ENCODE results near the gene BMPR1A. TPM values are rescaled to one million over a fixed set of nuclear protein-coding genes. Genes with fewer than 3 reads are reported as not detected.

BMPR1A gene
- polyA plus RNA-seq, 1 donor (not counting 4 experiments of a cell fraction or from before 2014, with no cell fraction given): 22.2 TPM

- Histone ChIP-seq H3K9me1 (ENCODE audit: control insufficient read depth, extremely low read depth, insufficient read depth, low read length) (no peaks in the 10 kb centered on the region), H3K36me3 (ENCODE audit: control insufficient read depth in 2 of 2, extremely low read depth in 1 of 2, insufficient read depth in 2 of 2, low read length in 2 of 2) (peaks cover 0 to 5% of the 10 kb centered on the region in 2 experiments), H3K79me2 (ENCODE audit: control insufficient read depth, insufficient read depth, low read length) (no peaks in the 10 kb centered on the region), H3K4me3 (ENCODE audit: control insufficient read depth in 2 of 3, extremely low read depth in 1 of 3, insufficient read depth in 2 of 3, low read depth in 1 of 3, low read length in 3 of 3) (no peak overlapping the region), H3K4me1 (ENCODE audit: control insufficient read depth, extremely low read depth, insufficient read depth, low read length) (no peaks in the 10 kb centered on the region), H4K20me1 (ENCODE audit: control insufficient read depth, extremely low read depth, insufficient read depth, low read length) (no peaks in the 10 kb centered on the region), H3K4me2 (ENCODE audit: control insufficient read depth, extremely low read depth, insufficient read depth, low read depth, low read length) (no peak overlapping the region), H3K27me3 (ENCODE audit: control insufficient read depth, extremely low read depth, insufficient read depth, low read length) (no peaks in the 10 kb centered on the region), H3K27ac (ENCODE audit: control insufficient read depth, insufficient read depth, low read length) (no peak overlapping the region), H3K9me3 (ENCODE audit: control insufficient read depth, low read depth, low read length) (no peaks in the 10 kb centered on the region), H3K9ac (ENCODE audit: control insufficient read depth, extremely low read depth, insufficient read depth, low read length) (no peak overlapping the region), H2AFZ (ENCODE audit: control insufficient read depth, low read length) (no peak overlapping the region)
- DNase-seq (ENCODE audit: low read depth, low spot score): no peak
- no peak for TF ChIP-seq CTCF (optimal IDR thresholded peaks at IDR 0.05 in 1 of 3, IDR thresholded peaks at IDR 0.05 in 1 of 3, conservative IDR thresholded peaks at IDR 0.05 in 1 of 3; ENCODE audit: extremely low read depth in 1 of 3, insufficient read depth in 2 of 3, low read length in 3 of 3)
- TF ChIP-seq EZH2 (IDR thresholded peaks at IDR 0.05; ENCODE audit: low read length): no peak
- no peak for FAIRE-seq
- dilution Hi-C loops (cut with MboI; ENCODE audit: extremely low pct_ligation_motif_present, low sequenced_read_pairs): no loop called here
These were observed 187.6 kb downstream of the BMPR1A start for GRCh38 chr10:86944031-86944419.

GRCh38 chr10:86944471-86944870 lies 188.1 kb downstream of the BMPR1A start:
- H3K36me3 ChIP-seq (ENCODE audit: control insufficient read depth in 2 of 2, extremely low read depth in 1 of 2, insufficient read depth in 2 of 2, low read length in 2 of 2): peaks cover 0 to 5% of the 10 kb centered on the region in 2 experiments
- no peaks in the 10 kb centered on the region for H3K9me3 ChIP-seq (ENCODE audit: control insufficient read depth, low read depth, low read length)
- dilution Hi-C loops (cut with MboI; ENCODE audit: extremely low pct_ligation_motif_present, low sequenced_read_pairs): no loop called here
- H3K4me1 ChIP-seq (ENCODE audit: control insufficient read depth, extremely low read depth, insufficient read depth, low read length): no peaks in the 10 kb centered on the region
- FAIRE-seq (peak; percentile 73), DNase-seq (ENCODE audit: low read depth, low spot score) (no peak)
- H3K9ac ChIP-seq (ENCODE audit: control insufficient read depth, extremely low read depth, insufficient read depth, low read length): no peak overlapping the region
- no peak overlapping the region for H3K27ac ChIP-seq (ENCODE audit: control insufficient read depth, insufficient read depth, low read length)
- no peaks in the 10 kb centered on the region for H3K79me2 ChIP-seq (ENCODE audit: control insufficient read depth, insufficient read depth, low read length)
- no peak overlapping the region for H3K4me2 ChIP-seq (ENCODE audit: control insufficient read depth, extremely low read depth, insufficient read depth, low read depth, low read length)
- H3K4me3 ChIP-seq (ENCODE audit: control insufficient read depth in 2 of 3, extremely low read depth in 1 of 3, insufficient read depth in 2 of 3, low read depth in 1 of 3, low read length in 3 of 3): no peak overlapping the region
- no peak for TF ChIP-seq CTCF (optimal IDR thresholded peaks at IDR 0.05 in 1 of 3, IDR thresholded peaks at IDR 0.05 in 1 of 3, conservative IDR thresholded peaks at IDR 0.05 in 1 of 3; ENCODE audit: extremely low read depth in 1 of 3, insufficient read depth in 2 of 3, low read length in 3 of 3)
- TF ChIP-seq EZH2 (IDR thresholded peaks at IDR 0.05; ENCODE audit: low read length): no peak
- no peaks in the 10 kb centered on the region for H3K27me3 ChIP-seq (ENCODE audit: control insufficient read depth, extremely low read depth, insufficient read depth, low read length)
- no peak overlapping the region for H2AFZ ChIP-seq (ENCODE audit: control insufficient read depth, low read length)
- H4K20me1 ChIP-seq (ENCODE audit: control insufficient read depth, extremely low read depth, insufficient read depth, low read length): no peaks in the 10 kb centered on the region
- H3K9me1 ChIP-seq (ENCODE audit: control insufficient read depth, extremely low read depth, insufficient read depth, low read length): no peaks in the 10 kb centered on the region
